GM19372 (cell line): ENCODE data around the gene ADGRG7.

ENCODE experiments used
- ATAC-seq: cut with Tn5 transposase; IDR thresholded peaks from one replicate; pipeline ENCODE4 v1.9.1; 2021; ENCODE audit warnings: mild to moderate bottlenecking, low read depth, moderate library complexity; ENCODE audit not compliant: unreplicated experiment

The ADGRG7 gene

DNA sequence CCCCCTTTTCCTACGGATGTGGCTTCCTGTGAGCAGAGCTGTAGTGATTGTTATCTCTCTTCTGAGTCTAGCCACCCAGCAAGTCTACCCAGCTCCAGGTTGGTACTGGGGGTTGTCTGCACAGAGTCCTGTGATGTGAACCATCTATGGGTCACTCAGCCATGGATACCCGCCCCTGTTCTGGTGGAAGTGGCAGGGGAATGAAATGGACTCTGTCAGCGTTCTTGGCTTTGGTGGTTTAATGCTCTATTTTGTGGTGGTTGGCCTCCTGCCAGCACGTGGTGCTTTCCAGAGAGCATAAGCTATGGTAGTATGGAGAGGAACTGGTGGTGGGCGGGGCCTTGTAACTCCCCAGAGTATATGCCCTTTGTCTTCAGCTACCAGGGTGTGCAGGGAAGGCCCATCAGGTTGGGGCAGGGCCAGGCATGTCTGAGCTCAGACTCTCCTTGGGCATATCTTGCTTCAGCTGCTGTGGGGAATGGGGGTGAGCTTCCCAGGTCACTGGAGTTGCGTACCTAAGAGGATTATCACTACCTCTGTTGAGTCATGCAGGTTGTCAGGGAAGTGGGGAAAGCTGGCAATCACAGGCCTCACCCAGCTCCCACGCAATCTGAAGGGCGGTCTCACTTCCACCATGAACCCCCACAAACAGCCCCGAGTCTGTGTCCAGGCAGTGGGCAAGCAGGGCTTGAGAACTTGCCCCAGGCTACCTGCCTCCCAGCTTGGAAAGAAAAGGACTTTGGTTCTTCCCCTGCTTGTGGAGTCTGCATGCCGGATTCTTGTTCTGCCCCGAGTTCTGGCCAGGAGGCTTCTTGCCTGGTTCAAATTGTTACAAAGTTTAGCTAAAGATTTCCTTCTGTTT is 9.0 kb upstream of the ADGRG7 start:
- no peak for ATAC-seq

DNA sequence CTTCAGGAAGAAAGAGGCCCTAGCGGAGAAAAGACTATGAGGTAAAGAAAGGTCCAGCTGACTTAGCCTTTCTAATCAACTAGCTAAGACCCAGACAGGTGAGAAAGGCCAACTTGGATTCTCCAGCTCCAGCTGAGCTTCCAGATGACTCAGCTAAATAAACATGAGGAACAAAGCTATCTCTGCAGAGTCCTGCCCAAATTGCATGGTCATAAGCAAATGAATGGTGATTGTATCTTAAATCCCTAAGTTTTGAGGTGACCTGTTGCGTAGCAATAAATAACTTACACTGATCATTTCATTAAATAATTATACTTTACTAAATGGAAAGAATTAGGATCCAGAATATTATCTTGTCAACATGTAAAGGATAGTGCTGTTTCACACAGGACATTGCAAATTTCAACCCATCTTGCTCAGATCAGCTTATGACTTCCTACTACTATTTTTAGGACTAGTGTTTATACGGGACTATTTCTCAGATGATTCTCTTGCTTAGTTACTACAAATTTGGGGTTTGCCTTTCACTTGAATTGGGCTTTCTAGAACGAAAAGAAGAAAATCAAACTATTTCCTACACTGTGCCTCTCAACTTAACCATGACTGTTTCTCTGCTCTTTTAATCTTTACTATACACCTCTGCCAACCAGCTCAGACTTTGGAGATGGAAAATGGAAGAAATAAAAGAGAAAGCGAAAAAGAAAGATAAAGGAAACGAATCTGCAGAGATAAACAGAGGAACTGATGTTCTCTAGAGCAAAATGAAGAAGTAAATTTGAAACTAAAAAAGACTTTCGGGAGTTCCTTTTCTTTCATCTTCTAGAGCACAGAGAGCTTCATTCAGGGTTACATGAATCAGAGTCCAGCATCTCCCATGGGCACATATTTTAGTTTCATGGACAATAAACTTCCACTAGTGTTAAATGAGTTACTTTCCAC is 6.6 kb upstream of the ADGRG7 start:
- ATAC-seq, result peak; percentile 40

DNA sequence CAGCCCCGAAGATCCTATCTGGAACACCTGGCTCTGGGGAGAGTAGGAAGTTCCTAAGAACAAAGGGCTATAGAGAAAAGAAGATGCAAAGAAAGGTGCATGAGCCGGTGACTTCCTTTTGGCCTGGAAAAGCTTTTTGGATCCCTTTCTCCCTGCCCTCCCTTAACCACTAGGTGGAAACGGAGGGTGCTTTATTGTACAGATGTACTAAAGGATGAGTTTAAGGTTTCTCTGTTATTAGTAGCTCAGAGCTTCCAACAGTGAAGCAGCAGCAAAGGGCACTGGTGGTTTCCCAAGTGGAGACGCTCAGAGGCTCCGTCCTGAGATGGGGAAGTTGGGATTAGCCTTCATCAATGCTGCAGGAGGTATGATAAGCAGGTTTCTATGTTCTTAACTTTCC is 5.9 kb upstream of the ADGRG7 start:
- peak; percentile 37 for ATAC-seq

DNA sequence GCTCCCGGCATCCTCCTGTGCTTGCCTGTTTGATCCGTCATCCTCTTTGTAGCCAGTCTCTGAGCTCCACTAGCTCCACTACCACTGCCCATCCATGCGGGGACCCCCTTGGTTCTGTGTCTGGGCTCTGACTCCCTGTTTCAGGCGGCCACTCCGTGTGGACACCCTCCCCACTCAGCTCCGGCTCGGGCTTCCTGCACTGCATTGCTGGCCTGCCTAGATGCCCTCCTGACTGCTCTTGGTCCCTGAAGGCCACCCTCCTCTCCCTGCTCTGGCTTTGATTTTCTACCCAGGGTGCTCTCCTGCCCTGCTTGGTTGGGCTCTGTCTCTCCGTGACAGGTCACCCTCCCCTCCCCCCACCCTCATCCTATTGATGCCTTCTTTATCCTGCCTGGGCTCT is 4.0 kb upstream of the ADGRG7 start:
- ATAC-seq, result no peak

DNA sequence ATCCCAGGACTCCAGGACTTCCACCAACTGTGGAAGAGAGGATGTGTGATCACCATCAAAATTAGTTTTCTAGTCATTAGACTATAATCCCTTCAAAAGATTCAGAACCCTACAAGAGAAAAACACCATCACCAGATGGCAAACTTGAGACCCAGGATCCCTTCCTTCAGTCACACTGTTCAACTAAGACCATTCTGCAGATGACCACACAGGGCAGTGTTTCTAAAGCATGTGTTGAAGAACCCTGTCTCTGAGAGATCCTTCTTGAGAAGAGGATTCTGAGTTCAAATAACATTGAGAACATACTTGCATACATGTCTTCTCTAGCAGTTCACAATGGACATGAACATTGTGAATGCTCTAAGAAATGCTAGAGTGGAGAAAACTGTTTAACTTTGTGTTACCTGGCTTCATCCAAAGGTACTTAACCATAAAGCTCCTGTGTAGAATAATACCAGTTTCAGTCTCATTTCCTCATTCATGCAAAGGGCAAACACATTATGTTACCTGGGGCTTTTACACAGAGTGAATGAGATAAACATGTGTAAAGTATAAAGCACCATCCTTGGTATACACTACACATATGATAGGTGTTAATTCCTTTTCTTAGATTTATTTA is 2.4 kb upstream of the ADGRG7 start:
- ATAC-seq, result peak; percentile 70

DNA sequence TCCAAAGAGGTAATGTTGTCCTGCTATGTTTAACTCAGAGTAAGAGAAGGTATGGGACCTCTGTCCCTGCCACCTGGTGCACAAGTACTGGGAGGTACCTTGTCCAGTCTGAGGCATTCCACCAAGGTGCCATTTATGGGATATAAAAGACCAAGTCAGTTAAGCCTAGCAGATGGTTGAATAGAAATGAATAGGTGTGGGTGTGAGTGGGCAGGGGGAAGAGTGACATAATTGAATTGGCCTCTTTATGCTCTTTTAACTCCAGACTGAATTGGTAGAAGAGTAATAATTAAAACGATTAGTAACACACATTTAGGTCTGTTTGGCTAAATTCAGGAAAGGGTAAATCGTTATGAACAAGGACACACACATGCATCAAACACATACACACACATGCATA is 562 bp downstream of the ADGRG7 start:
- ATAC-seq, result no peak

DNA sequence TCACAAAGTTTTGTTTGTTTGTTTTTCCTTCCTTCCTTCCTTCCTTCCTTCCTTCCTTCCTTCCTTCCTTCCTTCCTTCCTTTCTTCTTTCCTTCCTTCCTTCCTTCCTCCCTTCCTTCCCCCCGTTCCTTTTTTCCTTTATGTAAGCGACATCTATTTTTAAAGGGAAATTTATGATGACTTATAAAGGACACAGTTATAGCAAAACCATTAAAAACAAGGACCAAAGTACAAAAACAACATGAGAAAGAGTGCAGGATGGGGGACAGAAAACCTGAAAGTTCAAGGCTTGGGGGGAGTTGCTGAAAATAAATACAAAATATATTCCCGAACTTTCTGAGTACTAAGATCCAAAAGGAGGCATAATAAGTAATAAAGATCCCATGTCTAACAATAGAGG is 1.8 kb downstream of the ADGRG7 start:
- ATAC-seq, result no peak

DNA sequence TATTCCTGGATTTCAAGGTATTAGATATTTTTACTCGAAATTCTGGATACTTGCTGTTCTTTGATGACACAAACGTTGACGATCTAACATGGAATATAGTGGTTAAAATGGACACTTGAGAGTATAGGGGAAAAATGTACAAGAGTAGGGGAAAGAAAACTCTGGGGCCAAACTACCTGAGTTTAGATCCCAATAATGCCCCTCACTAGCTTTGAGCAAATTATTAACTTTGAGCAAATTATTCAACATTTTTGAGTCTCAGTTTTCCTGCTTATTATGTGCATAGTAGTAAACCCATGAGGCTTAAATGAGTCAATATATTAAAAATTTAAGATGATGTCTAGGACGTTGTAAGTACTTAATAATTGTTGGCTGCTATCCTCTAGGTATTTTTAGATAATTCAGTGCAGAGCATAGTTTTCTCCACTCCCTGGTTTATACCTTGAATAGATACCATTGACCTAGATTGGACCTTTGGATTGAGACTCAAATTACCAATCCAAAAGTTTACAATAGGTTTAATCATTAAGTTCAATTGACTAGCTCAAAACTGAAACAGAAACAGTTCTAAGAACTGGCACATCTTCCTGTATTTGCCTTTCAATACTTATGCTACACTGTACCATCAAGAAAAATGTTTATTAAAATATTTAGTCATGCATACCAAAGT is 4.5 kb downstream of the ADGRG7 start:
- peak; percentile 57 for ATAC-seq

DNA sequence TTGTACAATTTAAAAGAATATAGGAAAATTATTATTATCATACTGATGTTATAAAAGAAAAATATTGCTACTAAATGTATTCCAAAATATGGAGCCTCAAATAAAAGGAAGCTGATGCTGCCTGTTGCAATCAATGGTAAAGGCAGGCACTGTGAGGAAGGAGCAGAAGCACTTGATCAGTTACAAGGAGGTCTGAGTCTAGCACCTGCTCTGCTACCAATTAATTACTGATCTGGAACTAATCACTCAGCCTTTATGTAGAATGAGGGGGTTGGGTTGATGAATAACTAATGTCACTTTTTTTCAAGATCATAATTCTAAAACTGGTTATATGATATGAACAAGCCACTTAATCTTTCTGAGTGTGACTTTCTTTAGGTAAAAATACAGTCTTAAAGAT is 5.5 kb downstream of the ADGRG7 start:
- no peak for ATAC-seq

DNA sequence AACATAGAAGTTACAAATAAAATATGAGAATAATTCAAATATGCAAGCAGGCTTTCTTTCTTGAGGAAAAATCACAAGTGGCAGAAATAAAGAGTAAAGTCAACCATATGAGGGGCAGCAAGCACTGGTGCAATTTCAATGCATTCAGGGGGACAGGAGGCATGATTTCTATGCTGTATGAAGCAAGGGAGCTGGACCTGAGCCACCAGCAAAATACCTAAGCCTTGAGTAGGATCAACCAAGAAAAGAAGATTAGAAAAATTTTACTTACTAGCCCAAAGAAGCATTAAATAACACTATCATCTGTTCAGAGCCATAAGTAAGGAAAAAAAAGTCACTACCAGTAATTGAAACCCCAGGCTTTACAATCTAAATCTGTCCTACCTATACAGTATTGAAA is 6.3 kb downstream of the ADGRG7 start:
- no peak for ATAC-seq

DNA sequence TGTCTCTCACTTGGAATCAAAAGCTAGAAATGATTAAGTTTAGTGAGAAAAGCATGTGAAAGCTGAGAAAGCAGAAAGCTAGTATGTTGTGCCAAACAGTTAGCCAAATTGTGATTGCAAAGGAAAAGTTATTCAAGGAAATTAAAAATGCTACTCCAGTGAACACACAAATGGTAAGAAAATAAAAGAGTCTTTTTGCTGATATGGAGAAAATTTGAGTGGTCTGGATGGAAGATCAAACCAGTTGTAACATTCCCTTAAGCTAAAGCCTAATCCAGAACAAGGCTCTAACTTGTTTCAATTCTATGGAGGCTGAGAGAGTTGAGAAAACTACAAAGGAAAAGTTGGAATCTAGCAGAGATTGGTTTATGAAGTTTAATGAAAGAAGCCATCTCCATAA is 11.8 kb downstream of the ADGRG7 start:
- no peak for ATAC-seq

DNA sequence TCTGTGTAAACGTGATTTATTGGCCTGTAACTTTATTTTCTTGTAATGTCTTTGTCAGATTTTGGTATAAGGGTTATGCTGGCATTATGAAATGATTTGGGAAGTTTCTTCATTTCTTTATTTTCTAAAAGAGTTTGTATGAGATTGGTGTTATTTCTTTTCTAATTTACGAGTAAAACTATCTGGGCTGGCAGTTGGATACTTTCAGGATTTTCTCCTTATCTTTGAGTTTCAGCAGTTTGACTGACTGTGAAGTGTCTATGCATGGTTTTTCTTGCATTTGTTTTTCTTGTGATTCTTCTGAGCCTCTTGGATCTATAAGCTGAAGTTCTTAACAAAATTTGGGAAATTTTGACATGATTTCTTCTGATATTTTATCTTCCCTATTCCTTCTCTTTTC is 18.1 kb downstream of the ADGRG7 start:
- ATAC-seq, result no peak

DNA sequence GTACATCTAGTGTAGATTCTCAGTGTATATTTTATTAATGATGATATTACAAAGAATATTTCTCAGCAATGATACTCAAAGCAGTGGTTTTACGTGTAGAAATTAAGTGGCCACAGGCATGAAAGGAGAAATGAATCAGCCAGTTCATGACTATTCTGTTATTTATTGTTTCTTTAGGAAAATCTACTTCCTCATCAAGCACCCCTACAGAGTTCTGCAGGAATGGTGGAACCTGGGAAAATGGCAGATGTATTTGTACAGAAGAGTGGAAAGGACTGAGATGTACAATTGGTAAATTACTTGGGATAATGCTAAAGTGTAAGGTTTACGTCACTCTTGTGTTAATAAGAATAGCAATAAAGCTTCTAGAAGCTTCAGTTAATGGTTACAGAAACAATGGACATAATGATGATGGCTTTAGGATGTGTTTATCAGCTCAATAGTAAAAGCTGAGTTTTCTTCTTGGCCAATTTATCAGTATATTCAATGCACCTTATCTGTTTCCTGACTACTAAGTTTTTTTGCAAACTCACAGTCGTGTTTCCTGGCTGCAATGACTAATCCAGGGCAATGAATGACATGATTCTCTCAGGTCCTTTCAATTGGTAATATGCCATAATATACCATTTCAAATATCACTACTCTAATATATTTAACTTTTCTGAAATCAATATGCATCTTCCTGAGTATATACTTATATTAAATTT is 20.2 kb downstream of the ADGRG7 start:
- ATAC-seq, result no peak

DNA sequence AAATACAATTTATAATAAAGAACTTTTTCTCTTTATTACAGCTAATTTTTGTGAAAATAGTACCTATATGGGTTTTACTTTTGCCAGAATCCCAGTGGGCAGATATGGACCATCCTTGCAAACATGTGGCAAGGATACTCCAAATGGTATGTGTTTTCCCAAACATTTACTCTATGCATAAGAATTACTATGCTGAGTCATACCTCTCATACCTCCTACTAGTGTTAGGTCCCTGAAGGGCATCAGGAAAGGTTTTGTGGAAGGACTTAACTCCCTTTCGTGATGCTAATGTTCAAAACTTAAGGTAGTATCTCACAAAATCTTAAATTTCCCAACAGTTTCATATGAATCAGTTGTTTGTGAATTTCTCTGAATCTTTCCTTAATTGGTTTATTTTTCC is 21.3 kb downstream of the ADGRG7 start:
- no peak for ATAC-seq

DNA sequence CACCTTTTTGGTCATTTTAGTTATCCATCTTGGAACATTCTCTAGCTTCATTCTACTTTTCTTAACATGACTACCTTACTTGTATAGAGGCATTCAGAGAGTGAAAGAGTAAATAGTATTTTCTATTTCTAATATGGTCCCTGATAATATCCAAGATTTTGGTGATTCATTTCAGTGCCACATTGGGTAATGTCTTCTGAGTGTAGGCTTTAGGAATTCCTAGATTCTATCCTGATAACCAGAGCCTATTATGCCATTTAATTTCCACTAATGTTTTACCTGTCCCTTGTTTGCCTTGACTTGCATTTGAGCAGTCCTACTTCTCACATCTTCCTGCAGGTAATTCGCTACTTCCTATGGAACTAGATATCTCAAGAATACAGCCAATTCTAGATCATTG is 21.8 kb downstream of the ADGRG7 start:
- ATAC-seq, result no peak

DNA sequence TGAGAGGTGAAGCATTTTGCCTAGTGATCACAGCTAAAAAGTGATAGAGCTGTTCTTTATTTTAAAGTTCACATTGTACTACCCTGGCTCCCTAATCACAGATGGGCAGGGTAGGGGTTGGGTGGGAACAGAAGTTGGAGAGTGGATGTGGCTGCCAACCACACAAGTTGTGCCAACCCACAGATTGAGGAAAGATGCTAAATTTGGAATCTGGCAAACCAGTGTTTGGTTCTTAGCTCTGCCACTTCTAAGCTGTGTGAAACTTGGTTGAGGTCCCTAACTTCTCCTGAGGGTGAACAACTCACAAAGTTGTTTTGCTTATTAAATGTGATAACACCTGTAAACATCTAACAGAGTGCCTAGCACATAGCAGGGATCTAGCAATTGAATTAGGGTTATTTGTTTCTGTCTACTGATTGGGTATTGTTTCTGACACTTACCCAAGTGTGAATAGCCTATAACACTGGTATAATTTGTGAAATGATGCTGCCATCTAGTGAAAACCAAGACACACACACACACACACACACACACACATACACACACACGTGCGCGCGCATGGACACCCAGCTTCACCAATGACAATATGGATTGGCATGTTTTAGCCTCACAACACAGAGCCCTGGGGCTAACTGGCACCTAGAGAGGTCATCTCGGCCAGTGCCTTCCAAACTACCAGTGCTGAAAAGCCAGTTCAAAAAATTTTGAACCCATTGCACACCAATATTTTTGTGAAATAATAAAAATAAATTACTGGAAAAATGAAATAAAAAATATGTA is 25.3 kb downstream of the ADGRG7 start:
- ATAC-seq, result peak; percentile 55

DNA sequence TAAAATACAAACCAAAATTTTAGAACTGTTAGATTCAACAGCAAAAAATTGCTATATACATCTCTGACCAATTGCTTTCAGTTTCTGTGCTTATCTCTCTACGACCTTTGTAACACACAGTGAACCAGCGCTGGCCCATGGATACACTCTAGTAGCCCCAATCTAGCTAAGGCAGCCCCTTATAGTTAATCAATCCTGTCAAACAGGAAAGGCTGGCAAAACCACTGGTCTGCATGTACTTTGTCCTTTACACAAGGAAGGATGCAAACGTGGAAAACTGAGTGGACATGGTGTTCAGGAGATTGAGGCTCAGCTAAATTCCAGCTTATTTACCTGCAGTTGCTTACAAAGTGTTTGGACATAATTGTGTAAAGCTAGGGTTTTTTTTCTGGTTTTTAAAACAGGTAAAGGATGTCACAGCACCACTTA is 25.9 kb downstream of the ADGRG7 start:
- ATAC-seq, result no peak

DNA sequence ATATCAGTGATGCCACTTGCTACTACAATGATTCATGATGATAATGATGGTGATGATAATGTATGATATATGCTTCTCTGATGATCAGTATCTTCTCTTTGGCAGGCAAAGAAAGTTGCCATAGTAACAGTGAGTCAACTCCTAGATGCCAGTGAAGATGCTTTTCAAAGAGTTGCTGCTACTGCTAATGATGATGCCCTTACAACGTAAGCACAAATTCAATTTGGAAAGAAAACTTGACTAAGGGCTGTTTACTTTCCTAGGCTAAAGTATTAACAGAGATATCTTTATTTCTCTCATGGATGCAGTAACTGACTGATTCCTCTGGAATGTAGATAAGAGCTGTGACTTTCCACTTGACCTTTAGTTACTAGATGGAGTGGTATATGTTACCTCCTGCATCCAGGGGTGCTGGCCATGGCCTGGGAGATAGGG is 27.8 kb downstream of the ADGRG7 start:
- no peak for ATAC-seq

DNA sequence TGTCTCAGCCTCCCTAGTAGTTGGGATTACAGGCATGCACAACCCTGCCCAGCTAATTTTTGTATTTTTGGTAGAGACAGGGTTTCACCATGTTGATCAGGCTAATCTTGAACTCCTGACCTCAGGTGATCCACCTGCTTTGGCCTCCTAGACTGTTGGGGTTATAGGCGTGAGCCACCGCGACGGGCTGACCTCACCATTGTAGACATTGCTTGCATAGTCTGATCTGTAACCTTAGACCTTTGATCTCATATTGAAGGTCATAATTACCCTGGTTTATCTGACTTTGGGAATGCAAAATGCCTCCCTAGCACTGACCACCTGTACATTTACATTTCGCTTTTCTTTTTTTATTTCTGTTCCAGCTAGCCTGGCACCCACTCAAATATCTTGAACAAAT is 31.2 kb downstream of the ADGRG7 start:
- no peak for ATAC-seq
